Trophoblast cell (in vitro differentiated cells and primary cell): ENCODE data around the gene MINDY4B.

ENCODE experiments used
- DNase-seq, 2 donors: peaks; one replicate each; pipeline ENCODE4 v3.0.0-alpha.2; 2016
- H2AFZ ChIP-seq: 2 replicates; pipeline ENCODE4 v1.6.1; 2013; ENCODE audit warnings: low read length, moderate library complexity, mild to moderate bottlenecking; ENCODE audit not compliant: insufficient read depth, poor library complexity
- H2AK5ac ChIP-seq: 2 replicates; pipeline ENCODE4 v1.6.1; 2013; ENCODE audit warnings: mild to moderate bottlenecking, low read length
- H2BK120ac ChIP-seq: 2 replicates; pipeline ENCODE4 v1.6.1; 2013; ENCODE audit warnings: low read length, mild to moderate bottlenecking, moderate library complexity; ENCODE audit not compliant: insufficient read depth, poor library complexity
- H2BK12ac ChIP-seq: 2 replicates; pipeline ENCODE4 v1.6.1; 2013; ENCODE audit warnings: mild to moderate bottlenecking, low read length, moderate library complexity
- H2BK5ac ChIP-seq: 2 replicates; pipeline ENCODE4 v1.6.1; 2013; ENCODE audit warnings: low read length, low read depth, moderate library complexity, mild to moderate bottlenecking; ENCODE audit not compliant: poor library complexity
- H3K14ac ChIP-seq: 2 replicates; pipeline ENCODE4 v1.6.1; 2013; ENCODE audit warnings: mild to moderate bottlenecking, low read length
- H3K18ac ChIP-seq: 2 replicates; pipeline ENCODE4 v1.6.1; 2013; ENCODE audit warnings: mild to moderate bottlenecking, low read length
- H3K23ac ChIP-seq: 2 replicates; pipeline ENCODE4 v1.6.1; 2013; ENCODE audit warnings: low read length
- H3K27ac ChIP-seq: 2 replicates; pipeline ENCODE4 v1.5.1; 2013; ENCODE audit warnings: low read depth, mild to moderate bottlenecking, inconsistent platforms, low read length, moderate library complexity
- H3K27me3 ChIP-seq: 2 replicates; pipeline ENCODE4 v1.6.1; 2013; ENCODE audit warnings: inconsistent platforms, mild to moderate bottlenecking, low read length, moderate library complexity; ENCODE audit not compliant: insufficient read depth
- H3K36me3 ChIP-seq, 2 experiments: 1 replicate in 1 of 2; 2 replicates in 1 of 2; pipeline ENCODE4 v1.6.1; 2013; ENCODE audit warnings: low read length in 2 of 2, mild to moderate bottlenecking in 2 of 2, moderate library complexity in 1 of 2; ENCODE audit not compliant: insufficient read depth in 2 of 2, control insufficient read depth in 1 of 2
- H3K4ac ChIP-seq: 2 replicates; pipeline ENCODE4 v1.6.1; 2013; ENCODE audit warnings: low read depth, mild to moderate bottlenecking, low read length, moderate library complexity
- H3K4me1 ChIP-seq, 2 experiments: 1 replicate in 1 of 2; 2 replicates in 1 of 2; pipeline ENCODE4 v1.6.1; 2013; ENCODE audit warnings: low read length in 2 of 2, mild to moderate bottlenecking in 2 of 2, moderate library complexity in 1 of 2; ENCODE audit not compliant: insufficient read depth in 2 of 2, control insufficient read depth in 1 of 2
- H3K4me2 ChIP-seq: 2 replicates; pipeline ENCODE4 v1.6.1; 2013; ENCODE audit warnings: inconsistent platforms, mild to moderate bottlenecking, low read length, moderate library complexity
- H3K4me3 ChIP-seq: 2 replicates; pipeline ENCODE4 v1.5.1; 2013; ENCODE audit warnings: mild to moderate bottlenecking, low read depth, low read length, inconsistent platforms
- H3K79me1 ChIP-seq: one replicate; pipeline ENCODE4 v1.6.1; 2013; ENCODE audit warnings: low read length
- H3K79me2 ChIP-seq: 2 replicates; pipeline ENCODE4 v1.6.1; 2013; ENCODE audit warnings: low read length, mild to moderate bottlenecking; ENCODE audit not compliant: control insufficient read depth, insufficient read depth, poor library complexity
- H3K9ac ChIP-seq: 2 replicates; pipeline ENCODE4 v1.6.1; 2013; ENCODE audit warnings: mild to moderate bottlenecking, low read length
- H3K9me3 ChIP-seq: 2 replicates; pipeline ENCODE4 v1.6.1; 2013; ENCODE audit warnings: low read depth, mild to moderate bottlenecking, control low read depth, inconsistent platforms, low read length; ENCODE audit not compliant: insufficient read depth
- H4K12ac ChIP-seq: 2 replicates; pipeline ENCODE4 v1.6.1; 2013; ENCODE audit warnings: low read depth, mild to moderate bottlenecking, low read length, moderate library complexity
- H4K8ac ChIP-seq: 2 replicates; pipeline ENCODE4 v1.6.1; 2013; ENCODE audit warnings: low read depth, mild to moderate bottlenecking, low read length, moderate library complexity
- H4K91ac ChIP-seq: one replicate; pipeline ENCODE4 v1.6.1; 2013; ENCODE audit warnings: low read depth, mild to moderate bottlenecking, low read length, moderate library complexity
- WGBS: extraction: QIAGEN DNeasy Blood & Tissue Kit; methylation state at CpG from one replicate; pipeline ENCODE4 v1.1.7; 2013; ENCODE audit warnings: missing lambda C conversion rate; ENCODE audit not compliant: insufficient read length, insufficient coverage; ENCODE audit errors: extremely low coverage; 5-methylcytosine and 5-hydroxymethylcytosine counted together

MINDY4B gene

GRCh38 chr3:150828997-150829396 is 76.2 kb downstream of the MINDY4B start:
- no peak overlapping the region for H2BK12ac ChIP-seq
- H2AFZ ChIP-seq, result no peak overlapping the region
- H3K4me1 ChIP-seq, result peaks cover 2 to 4% of the 10 kb centered on the region in 2 experiments
- H3K18ac ChIP-seq, result no peak overlapping the region
- no peaks in the 10 kb centered on the region for H3K36me3 ChIP-seq
- no CpG with 5 or more reads among the region's 2 CpGs for WGBS
- DNase-seq, result no peak
- no peak overlapping the region for H2BK5ac ChIP-seq
- no peaks in the 10 kb centered on the region for H3K79me1 ChIP-seq
- H4K12ac ChIP-seq, result no peak overlapping the region
- no peak overlapping the region for H4K91ac ChIP-seq
- H3K9ac ChIP-seq, result no peak overlapping the region
- no peak overlapping the region for H3K4ac ChIP-seq
- H3K14ac ChIP-seq, result no peak overlapping the region
- H3K27ac ChIP-seq, result no peak overlapping the region
- no peak overlapping the region for H3K4me3 ChIP-seq
- no peaks in the 10 kb centered on the region for H3K9me3 ChIP-seq
- no peaks in the 10 kb centered on the region for H3K79me2 ChIP-seq
- no peak overlapping the region for H2BK120ac ChIP-seq
- no peak overlapping the region for H2AK5ac ChIP-seq
- H3K23ac ChIP-seq, result no peak overlapping the region
- H4K8ac ChIP-seq, result no peak overlapping the region
- H3K4me2 ChIP-seq, result no peak overlapping the region
- H3K27me3 ChIP-seq, result no peaks in the 10 kb centered on the region

DNA sequence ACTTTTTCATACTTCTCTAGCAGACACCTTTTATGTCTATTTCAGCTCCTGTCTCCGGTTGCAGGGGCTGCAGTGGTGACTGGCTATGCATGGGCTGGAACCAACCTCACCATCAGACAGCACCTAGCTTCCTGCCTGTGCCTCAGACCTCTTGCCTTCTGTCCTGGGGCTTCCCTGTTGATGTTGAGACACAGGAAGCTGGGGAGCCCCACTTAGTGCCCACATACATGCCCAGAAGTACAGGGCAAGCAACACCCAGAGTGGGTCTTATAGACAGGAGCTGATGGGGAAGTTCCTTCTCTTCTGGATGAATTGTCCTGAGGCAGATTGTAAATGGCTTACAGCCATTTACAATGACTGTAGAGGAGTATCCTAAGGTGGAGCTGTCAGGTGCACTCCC is 77.0 kb downstream of the MINDY4B start:
- no CpG with 5 or more reads among the region's 1 CpG for WGBS
- H3K4me1 ChIP-seq, result peaks cover 2 to 4% of the 10 kb centered on the region in 2 experiments
- H3K9ac ChIP-seq, result no peak overlapping the region

DNA sequence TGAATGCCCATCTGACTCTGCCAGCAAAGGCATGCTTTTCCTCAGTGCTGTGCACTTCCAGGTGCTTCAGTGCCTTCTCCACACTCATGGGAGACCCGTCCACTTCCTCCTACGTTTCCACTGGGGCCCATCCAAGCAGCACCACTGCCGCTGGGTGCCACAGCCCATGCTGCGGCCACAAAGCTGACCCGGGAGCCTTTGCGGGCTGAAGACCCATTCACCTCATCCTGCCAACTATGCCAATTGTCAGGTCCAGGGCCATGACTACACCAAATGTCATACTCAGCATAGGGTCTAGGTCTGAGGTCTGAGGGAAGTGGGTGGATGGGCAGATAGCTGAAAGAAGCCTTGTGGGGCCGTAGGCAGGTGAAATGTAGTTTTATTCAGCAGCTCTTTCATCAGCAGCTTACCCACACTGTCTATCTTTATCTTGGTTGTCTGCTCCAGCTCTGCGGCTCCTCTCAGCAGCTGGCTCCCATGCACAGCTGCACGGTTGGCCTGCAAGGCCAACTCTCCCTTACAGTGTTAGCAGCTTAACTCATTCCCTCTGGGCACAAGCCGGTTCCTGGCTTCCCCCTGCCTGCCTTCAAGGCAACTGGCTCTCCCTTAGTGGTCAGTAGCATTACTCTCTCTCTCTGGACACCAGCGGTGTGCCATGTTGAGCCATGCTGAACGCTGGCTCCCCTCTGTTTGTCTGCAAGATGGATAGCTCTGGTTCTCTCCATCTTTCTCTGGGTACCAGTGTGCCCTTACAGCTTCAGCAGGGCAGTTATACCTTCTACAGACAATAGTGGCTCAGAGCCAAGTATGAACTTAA is 78.6 kb downstream of the MINDY4B start:
- no peak overlapping the region for H3K4ac ChIP-seq
- no peak overlapping the region for H3K4me3 ChIP-seq
- WGBS, result no CpG with 5 or more reads among the region's 12 CpGs
- H3K27me3 ChIP-seq, result no peaks in the 10 kb centered on the region
- no peak overlapping the region for H2AK5ac ChIP-seq
- H3K79me1 ChIP-seq, result no peaks in the 10 kb centered on the region
- H3K18ac ChIP-seq, result peak overlapping the region; percentile 30
- H3K4me2 ChIP-seq, result no peak overlapping the region
- H3K36me3 ChIP-seq, result no peaks in the 10 kb centered on the region
- no peak overlapping the region for H4K8ac ChIP-seq
- no peak overlapping the region for H3K27ac ChIP-seq
- no peak overlapping the region for H3K23ac ChIP-seq
- no peak overlapping the region for H4K12ac ChIP-seq
- no peaks in the 10 kb centered on the region for H3K79me2 ChIP-seq
- H2BK5ac ChIP-seq, result no peak overlapping the region
- no peak overlapping the region for H2BK120ac ChIP-seq
- no peak overlapping the region for H4K91ac ChIP-seq
- no peak overlapping the region for H2AFZ ChIP-seq
- H3K9ac ChIP-seq, result no peak overlapping the region
- no peak overlapping the region for H3K14ac ChIP-seq
- peaks cover 2 to 4% of the 10 kb centered on the region in 2 experiments for H3K4me1 ChIP-seq
- DNase-seq, result no peak
- no peak overlapping the region for H2BK12ac ChIP-seq
- H3K9me3 ChIP-seq, result no peaks in the 10 kb centered on the region

More for the DNA sequence above, 77.0 kb downstream of the MINDY4B start:
- H3K14ac ChIP-seq, result no peak overlapping the region
- no peak overlapping the region for H2BK120ac ChIP-seq
- H3K9me3 ChIP-seq, result no peaks in the 10 kb centered on the region
- H2AK5ac ChIP-seq, result no peak overlapping the region
- no peaks in the 10 kb centered on the region for H3K79me1 ChIP-seq
- no peaks in the 10 kb centered on the region for H3K36me3 ChIP-seq
- H3K79me2 ChIP-seq, result no peaks in the 10 kb centered on the region
- H2AFZ ChIP-seq, result no peak overlapping the region
- H3K27me3 ChIP-seq, result no peaks in the 10 kb centered on the region
- H3K4ac ChIP-seq, result no peak overlapping the region
- no peak overlapping the region for H2BK12ac ChIP-seq
- DNase-seq, result no peak
- no peak overlapping the region for H4K12ac ChIP-seq
- no peak overlapping the region for H4K8ac ChIP-seq
- no peak overlapping the region for H3K18ac ChIP-seq
- H3K27ac ChIP-seq, result no peak overlapping the region
- no peak overlapping the region for H3K4me2 ChIP-seq
- H2BK5ac ChIP-seq, result no peak overlapping the region
- no peak overlapping the region for H4K91ac ChIP-seq
- no peak overlapping the region for H3K23ac ChIP-seq
- no peak overlapping the region for H3K4me3 ChIP-seq

- WGBS, result no CpG with 5 or more reads among the region's 7 CpGs
- no peak overlapping the region for H3K4me2 ChIP-seq
Measured at GRCh38 chr3:150825916-150826377, 79.3 kb downstream of the MINDY4B start.

More at GRCh38 chr3:150825916-150826377, 79.3 kb downstream of the MINDY4B start:
- H3K79me2 ChIP-seq, result no peaks in the 10 kb centered on the region
- no peak overlapping the region for H3K4me3 ChIP-seq
- H4K8ac ChIP-seq, result no peak overlapping the region
- no peak overlapping the region for H2AFZ ChIP-seq
- H2BK5ac ChIP-seq, result no peak overlapping the region
- H3K9ac ChIP-seq, result no peak overlapping the region
- H3K18ac ChIP-seq, result no peak overlapping the region
- H3K9me3 ChIP-seq, result no peaks in the 10 kb centered on the region
- no peaks in the 10 kb centered on the region for H3K36me3 ChIP-seq
- H4K91ac ChIP-seq, result no peak overlapping the region
- H3K79me1 ChIP-seq, result no peaks in the 10 kb centered on the region
- H2AK5ac ChIP-seq, result no peak overlapping the region
- no peak overlapping the region for H3K23ac ChIP-seq
- no peak overlapping the region for H3K4ac ChIP-seq
- H2BK12ac ChIP-seq, result no peak overlapping the region
- no peak overlapping the region for H4K12ac ChIP-seq
- H3K27me3 ChIP-seq, result no peaks in the 10 kb centered on the region
- peaks cover 2 to 4% of the 10 kb centered on the region in 2 experiments for H3K4me1 ChIP-seq
- no peak overlapping the region for H3K27ac ChIP-seq
- no peak for DNase-seq
- H3K14ac ChIP-seq, result no peak overlapping the region
- H2BK120ac ChIP-seq, result no peak overlapping the region
